K562 (cell line): ENCODE measurements around the gene SPIN3. TPM values are rescaled to one million over a fixed set of nuclear protein-coding genes. Genes with fewer than 3 reads are reported as not detected.

Experiments used
- ATAC-seq: fragments of 200-7000 bp; cut with Tn5 transposase; 3 replicates; pipeline ENCODE4 v1.9.1; 2020; ENCODE audit warnings: moderate library complexity
- BruUV-seq: library from RNA; stranded (reverse); fragments of 400-500 nt; replicated peaks from 2 replicates; lab custom pipeline; 2021; lab: Mats Ljungman, UMichigan
- CTCF ChIA-PET: fragments of 300-600 bp; formaldehyde crosslinking; extraction: SDS; loops from one replicate; lab custom pipeline; 2021; ENCODE audit warnings: low intra/inter-chr PET ratio; lab: Yijun Ruan, JAX
- POLR2A ChIA-PET: fragments of 300-600, 350-650 bp; sonication (Branson Sonifier 250); formaldehyde crosslinking; extraction: SDS; loops from one replicate; lab custom pipeline; 2021; ENCODE audit warnings: antibody characterized with exemption, inconsistent platforms; lab: Yijun Ruan, JAX
- DNase-seq, 4 experiments: peaks; one replicate each; pipeline versions ENCODE4 v3.0.0 to v3.0.0-alpha.2; 2011 to 2018; ENCODE audit warnings: low spot score in 3 of 4, mixed read lengths in 3 of 4; ENCODE audit errors: extremely low read depth in 1 of 4
- FAIRE-seq: peaks from 2 replicates; lab custom pipeline; 2011; peaks lifted over from hg19 to GRCh38; lab: Jason Lieb, UNC
- H2AFZ ChIP-seq: 2 replicates; pipeline ENCODE4 v1.6.0; 2011; ENCODE audit warnings: low read depth, low read length, control low read depth, inconsistent platforms
- H3K27ac ChIP-seq: fragments of 200-600 bp; 3 replicates; pipeline ENCODE4 v1.8.0; 2011; ENCODE audit warnings: low read depth, mild to moderate bottlenecking, control low read depth, inconsistent platforms, low read length, moderate library complexity, mixed read lengths; ENCODE audit errors: extremely low read depth
- H3K27me3 ChIP-seq, 2 experiments: fragments of 300-600 bp in 1 of 2; 2 replicates in 1 of 2; 3 replicates in 1 of 2; pipeline versions ENCODE4 v1.6.0 to v1.8.0; 2011; ENCODE audit warnings: inconsistent platforms in 2 of 2, low read length in 2 of 2, mild to moderate bottlenecking in 1 of 2, mixed read lengths in 1 of 2, moderate library complexity in 1 of 2; ENCODE audit not compliant: control insufficient read depth in 2 of 2, insufficient read depth in 2 of 2
- H3K36me3 ChIP-seq: fragments of 300-600 bp; 3 replicates; pipeline ENCODE4 v1.8.0; 2011; ENCODE audit warnings: mild to moderate bottlenecking, low read length, inconsistent platforms; ENCODE audit not compliant: control insufficient read depth, insufficient read depth
- H3K4me1 ChIP-seq, 2 experiments: fragments of 200-600 bp in 1 of 2; replicated peaks in 1 of 2; 2 replicates in 1 of 2; 3 replicates in 1 of 2; pipeline versions ENCODE4 v1.5.1 to v1.8.0; 2011; ENCODE audit warnings: inconsistent platforms in 2 of 2, low read length in 2 of 2, mild to moderate bottlenecking in 1 of 2, mixed read lengths in 1 of 2, moderate library complexity in 1 of 2; ENCODE audit not compliant: control insufficient read depth in 2 of 2, insufficient read depth in 2 of 2
- H3K4me2 ChIP-seq: 2 replicates; pipeline ENCODE4 v1.6.1; 2011; ENCODE audit warnings: low read length, control low read depth, inconsistent platforms, mixed read lengths; ENCODE audit not compliant: insufficient read depth
- H3K4me3 ChIP-seq: fragments of 200-600 bp; sonication (generic), shearing (Covaris generic); 2 replicates; pipeline ENCODE4 v1.5.1; 2016; ENCODE audit warnings: control low read depth, inconsistent platforms
- H3K79me2 ChIP-seq: fragments of 200-600 bp; 3 replicates; pipeline ENCODE4 v1.8.0; 2011; ENCODE audit warnings: low read length, inconsistent platforms; ENCODE audit not compliant: control insufficient read depth, insufficient read depth
- H3K9ac ChIP-seq, 2 experiments: 2 replicates each; pipeline versions ENCODE4 v1.6.0 to v1.6.1; 2011; ENCODE audit warnings: low read depth in 2 of 2, low read length in 2 of 2, control low read depth in 1 of 2, inconsistent platforms in 1 of 2, mild to moderate bottlenecking in 1 of 2, mixed read lengths in 1 of 2; ENCODE audit not compliant: insufficient read depth in 1 of 2
- H3K9me1 ChIP-seq: one replicate; pipeline ENCODE4 v1.6.0; 2011; ENCODE audit warnings: inconsistent platforms, mild to moderate bottlenecking, low read length, moderate library complexity; ENCODE audit not compliant: control insufficient read depth, insufficient read depth
- H3K9me3 ChIP-seq: replicated peaks from 2 replicates; pipeline ENCODE4 v1.5.1; 2011; ENCODE audit warnings: low read depth, low read length, inconsistent platforms; ENCODE audit not compliant: control insufficient read depth, insufficient read depth
- H4K20me1 ChIP-seq: replicated peaks from 2 replicates; pipeline ENCODE4 v1.6.1; 2011; ENCODE audit warnings: low read length, inconsistent platforms, mixed read lengths; ENCODE audit not compliant: control insufficient read depth, insufficient read depth
- CBFA2T2 ChIP-seq: fragments of 450-650 bp; conservative IDR thresholded peaks from 2 replicates; pipeline ENCODE4 v1.6.1; 2017; ENCODE audit warnings: mild to moderate bottlenecking
- IFI16 ChIP-seq: fragments of 250-450 bp; sonication (Bioruptor Pico); IDR thresholded peaks from 2 replicates; pipeline ENCODE4 v2.1.2; 2022; ENCODE audit warnings: mild to moderate bottlenecking, inconsistent platforms
- IRF2 ChIP-seq: sonication (generic); formaldehyde crosslinking; IDR thresholded peaks from 2 replicates; pipeline ENCODE4 v1.8.1; 2022; ENCODE audit warnings: mild to moderate bottlenecking, missing genetic modification reagents
- NFIX ChIP-seq: fragments of 250-450 bp; sonication (Bioruptor Pico); IDR thresholded peaks from 2 replicates; pipeline ENCODE4 v1.4.0; 2020; ENCODE audit warnings: low read depth, mild to moderate bottlenecking, moderate library complexity
- NR3C1 ChIP-seq: sonication (generic); formaldehyde crosslinking; IDR thresholded peaks from 2 replicates; pipeline ENCODE4 v1.8.1; 2022; ENCODE audit warnings: missing genetic modification reagents
- RNF219 ChIP-seq: fragments of 250-450 bp; sonication (Bioruptor Pico); IDR thresholded peaks from 2 replicates; pipeline ENCODE4 v1.5.0; 2022; ENCODE audit warnings: mild to moderate bottlenecking
- SAFB2 ChIP-seq: fragments of 200-400 bp; formaldehyde crosslinking; IDR thresholded peaks from 2 replicates; pipeline ENCODE4 v1.6.1; 2018; ENCODE audit warnings: borderline replicate concordance, low read length, low read depth, moderate library complexity; ENCODE audit not compliant: severe bottlenecking
- SMAD3 ChIP-seq: fragments of 450-650 bp; formaldehyde crosslinking; conservative IDR thresholded peaks from 2 replicates; pipeline ENCODE4 v1.4.0; 2020; ENCODE audit warnings: mild to moderate bottlenecking
- SNAPC5 ChIP-seq: fragments of 250-450 bp; sonication (Bioruptor Pico); IDR thresholded peaks from 2 replicates; pipeline ENCODE4 v1.8.0; 2021; ENCODE audit warnings: moderate library complexity, mild to moderate bottlenecking, inconsistent platforms
- U2AF1 ChIP-seq: fragments of 200-400 bp; formaldehyde crosslinking; optimal IDR thresholded peaks from 2 replicates; pipeline ENCODE3; 2017; ENCODE audit warnings: mild to moderate bottlenecking, low read depth, low read length, moderate library complexity
- ZNF274 ChIP-seq: IDR thresholded peaks from 2 replicates; pipeline ENCODE4 v1.6.1; 2011; ENCODE audit warnings: low read depth, mild to moderate bottlenecking, low read length, moderate library complexity, borderline replicate concordance
- ZNF764 ChIP-seq: fragments of 250-450 bp; sonication (Bioruptor Pico); IDR thresholded peaks from 2 replicates; pipeline ENCODE4 v1.4.0; 2020; ENCODE audit warnings: low read depth, mild to moderate bottlenecking, moderate library complexity
- WGBS: fragments of 100-300 bp; shearing (Covaris generic); methylation state at CpG from one replicate; pipeline ENCODE4 v1.1.6; 2016; ENCODE audit warnings: low coverage, mixed read lengths; ENCODE audit not compliant: insufficient coverage; ENCODE audit errors: missing lambda C conversion rate; 5-methylcytosine and 5-hydroxymethylcytosine counted together
- in situ Hi-C: fragments of 300-500 bp; cut with MboI; formaldehyde crosslinking; loops from 4 replicates; pipeline ENCODE4 v1.15.0; 2018; ENCODE audit warnings: inconsistent platforms, mixed read lengths
- intact Hi-C: fragments of 100-400 bp; cut with micrococcal nuclease; formaldehyde crosslinking; loops from 2 replicates; pipeline ENCODE4 v1.14.2; 2022
- polyA plus RNA-seq, 8 experiments: library from polyadenylated mRNA; depleted of rRNA in 4 of 8; stranded (reverse) in 5 of 8; unstranded in 3 of 8; fragments of >200 nt; fragmentation: Nextera tagmentation in 2 of 8; fragmentation: Illumina TruSeq in 1 of 8; extraction: Ambion mirVana in 2 of 8; extraction: Trizol in 1 of 8; gene quantifications; 2 replicates each; pipeline versions ENCODE4 v1.2.1 to v1.2.3, GENCODE V29; 2011 to 2014; ENCODE audit warnings: inconsistent platforms in 1 of 8, missing spikeins in 1 of 8
- total RNA-seq, 7 experiments: library from RNA; depleted of rRNA in 6 of 7; stranded (reverse); fragments of >200 nt in 6 of 7; fragmentation: Illumina TruSeq in 2 of 7; extraction: Trizol in 2 of 7; gene quantifications; 2 replicates each; pipeline versions ENCODE4 v1.2.1 to v1.2.3, GENCODE V29; 2011 to 2021; ENCODE audit warnings: low replicate concordance in 1 of 7
- TF ChIP-seq, protein P1 (sequence below): IDR thresholded peaks from 2 replicates; pipeline ENCODE4 v1.6.1; 2016; ENCODE audit warnings: missing genetic modification characterization, missing compliant biosample characterization

The SPIN3 gene
- total and polyA plus RNA-seq, 9 of the 15 experiments (the other 6 are each of a cell fraction or from before 2014, with no cell fraction given): 1.6 to 8.0 (median 6.4) TPM

- Histone ChIP-seq H3K27ac (no peak overlapping the region), H2AFZ (no peak overlapping the region), H3K27me3 (no peaks in the 10 kb centered on the region), H3K4me3 (no peak overlapping the region), H3K9me1 (no peaks in the 10 kb centered on the region), H3K9ac (no peak overlapping the region), H3K4me1 (no peaks in the 10 kb centered on the region), H3K36me3 (no peaks in the 10 kb centered on the region), H3K4me2 (no peak overlapping the region), H4K20me1 (no peaks in the 10 kb centered on the region), H3K9me3 (no peaks in the 10 kb centered on the region), H3K79me2 (no peaks in the 10 kb centered on the region)
- FAIRE-seq: no peak
- no peak for DNase-seq
- in situ Hi-C loops: no loop called here
- ChIA-PET POLR2A (no interaction called here), CTCF (no interaction called here)
- TF ChIP-seq ZNF274 (no peak), U2AF1 (no peak), IRF2 (CRISPR knock-in tag) (no peak), IFI16 (CRISPR knock-in tag) (no peak), SNAPC5 (no peak)
- intact Hi-C loops: no loop called here
- 25% methylated on average over 1 of the region's 1 CpG for WGBS
- ATAC-seq: no peak
- no TSS peak for BruUV-seq
These were observed 26.4 kb downstream of the SPIN3 start for GRCh38 chrX:56968980-56969379.

DNA sequence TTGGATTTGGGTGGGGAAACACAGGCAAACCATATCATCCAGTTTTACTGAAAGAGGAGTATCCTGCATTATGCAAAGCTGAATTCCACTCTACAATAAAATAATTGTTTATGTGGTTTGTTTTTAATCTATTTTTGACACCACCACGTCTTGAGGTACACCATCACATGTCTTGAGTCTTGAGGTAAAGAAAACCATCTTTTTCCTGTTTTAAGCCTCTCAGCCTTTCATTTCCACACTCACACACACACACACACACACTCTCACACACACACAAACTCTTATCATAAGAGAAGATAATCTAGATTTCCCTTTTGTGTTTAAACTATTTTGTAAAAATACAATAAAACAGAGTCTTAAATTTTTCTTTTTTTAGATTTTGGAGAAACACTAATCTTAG lies 32.0 kb downstream of the SPIN3 start:
- intact Hi-C loops: no loop called here
- H3K4me1 ChIP-seq: no peaks in the 10 kb centered on the region
- POLR2A ChIA-PET: no interaction called here
- no peak overlapping the region for H2AFZ ChIP-seq
- in situ Hi-C loops: no loop called here
- no peaks in the 10 kb centered on the region for H3K36me3 ChIP-seq
- no TSS peak for BruUV-seq
- no peaks in the 10 kb centered on the region for H3K9me3 ChIP-seq
- FAIRE-seq: no peak
- DNase-seq: no peak
- no peak overlapping the region for H3K9ac ChIP-seq
- H3K9me1 ChIP-seq: no peaks in the 10 kb centered on the region
- no peak for ATAC-seq
- H3K79me2 ChIP-seq: no peaks in the 10 kb centered on the region
- 13% methylated on average over 1 of the region's 1 CpG for whole genome bisulfite sequencing
- H3K4me2 ChIP-seq: no peak overlapping the region
- CTCF ChIA-PET: no interaction called here
- H4K20me1 ChIP-seq: no peaks in the 10 kb centered on the region
- H3K27ac ChIP-seq: no peak overlapping the region
- H3K27me3 ChIP-seq: no peaks in the 10 kb centered on the region
- no peak overlapping the region for H3K4me3 ChIP-seq
- TF ChIP-seq NFIX (CRISPR knock-in tag) (no peak), RNF219 (CRISPR knock-in tag) (no peak), ZNF764 (CRISPR knock-in tag) (no peak), NR3C1 (no peak), SMAD3 (CRISPR knock-in tag) (no peak), CBFA2T2 (no peak), SAFB2 (no peak)
- TF ChIP-seq, protein P1, sequence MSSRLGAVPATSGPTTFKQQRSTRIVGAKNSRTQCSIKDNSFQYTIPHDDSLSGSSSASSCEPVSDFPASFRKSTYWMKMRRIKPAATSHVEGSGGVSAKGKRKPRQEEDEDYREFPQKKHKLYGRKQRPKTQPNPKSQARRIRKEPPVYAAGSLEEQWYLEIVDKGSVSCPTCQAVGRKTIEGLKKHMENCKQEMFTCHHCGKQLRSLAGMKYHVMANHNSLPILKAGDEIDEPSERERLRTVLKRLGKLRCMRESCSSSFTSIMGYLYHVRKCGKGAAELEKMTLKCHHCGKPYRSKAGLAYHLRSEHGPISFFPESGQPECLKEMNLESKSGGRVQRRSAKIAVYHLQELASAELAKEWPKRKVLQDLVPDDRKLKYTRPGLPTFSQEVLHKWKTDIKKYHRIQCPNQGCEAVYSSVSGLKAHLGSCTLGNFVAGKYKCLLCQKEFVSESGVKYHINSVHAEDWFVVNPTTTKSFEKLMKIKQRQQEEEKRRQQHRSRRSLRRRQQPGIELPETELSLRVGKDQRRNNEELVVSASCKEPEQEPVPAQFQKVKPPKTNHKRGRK (tag): no peak
